Right renal pelvis (tissue), 4 donors: ENCODE measurements around the gene PDCL2. TPM values are rescaled to one million over a fixed set of nuclear protein-coding genes. Genes with fewer than 3 reads are reported as not detected.

Source experiments
- DNase-seq, 4 donors: peaks; one replicate each; pipeline ENCODE4 v3.0.0-alpha.2; 2013; ENCODE audit warnings: low read depth in 4 of 4, low spot score in 3 of 4, missing footprints in 1 of 4
- polyA plus RNA-seq, 4 donors: library from polyadenylated mRNA; unstranded; fragments of 120-200 nt; gene quantifications; one replicate each; pipeline ENCODE4 v1.2.1, GENCODE V29; 2013; ENCODE audit not compliant: insufficient read length in 4 of 4

PDCL2 gene
- polyA plus RNA-seq, 4 donors: not detected

DNA sequence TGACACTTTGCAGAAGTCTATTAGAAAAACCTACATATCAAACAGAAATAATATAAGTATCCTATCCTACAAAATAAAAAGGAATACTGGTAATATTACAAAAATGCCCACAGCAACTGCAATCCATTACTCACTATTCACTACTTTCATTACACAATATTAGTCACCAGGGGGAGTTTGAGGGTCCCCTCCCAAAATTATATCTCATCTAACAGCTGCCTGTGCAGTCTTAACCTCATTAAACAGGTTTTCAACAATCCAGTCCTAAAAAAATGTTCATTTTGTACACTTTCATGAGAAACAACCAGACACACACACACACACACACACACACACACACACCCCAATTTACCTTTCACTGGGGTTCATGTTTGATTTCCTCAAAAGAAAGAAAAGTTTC, 48.2 kb downstream of the PDCL2 start:
- no peak for DNase-seq

DNA sequence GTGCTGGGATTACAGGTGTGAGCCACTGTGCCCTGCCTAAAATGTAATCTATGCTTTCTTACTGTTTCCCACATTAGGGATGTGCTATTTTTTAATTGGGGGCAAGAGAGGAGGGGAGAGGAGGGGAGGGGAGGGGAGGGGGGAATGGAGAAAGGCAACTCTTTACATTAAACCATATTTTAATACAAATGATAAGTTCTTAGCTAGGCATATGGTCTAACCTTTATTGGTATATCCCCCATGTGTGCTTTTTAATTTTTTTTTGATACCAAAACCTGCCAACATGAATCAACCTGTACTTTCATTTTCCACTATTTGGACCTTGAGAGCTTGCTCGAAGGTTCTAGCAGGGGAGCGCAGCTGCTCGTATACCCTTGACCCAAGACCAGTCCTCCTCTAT, 51.8 kb downstream of the PDCL2 start:
- DNase-seq: no peak

DNA sequence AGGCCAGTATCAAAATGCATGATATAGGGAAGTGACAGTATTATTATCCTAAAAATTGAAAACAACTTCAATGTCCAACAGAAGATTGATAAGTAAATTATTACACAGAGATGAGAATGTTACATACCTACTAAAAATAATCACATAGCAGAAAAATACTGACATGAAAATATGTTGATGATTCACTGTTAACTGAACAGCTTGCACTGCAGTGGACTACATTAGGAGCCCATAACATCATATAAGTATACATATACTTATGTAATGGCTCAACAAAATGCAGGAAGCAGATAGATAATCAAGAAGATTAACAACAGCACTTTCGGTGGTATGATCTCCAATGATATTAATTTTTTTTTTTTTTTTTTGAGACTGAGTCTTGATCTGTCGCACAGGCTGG, 52.4 kb downstream of the PDCL2 start:
- DNase-seq: no peak

DNA sequence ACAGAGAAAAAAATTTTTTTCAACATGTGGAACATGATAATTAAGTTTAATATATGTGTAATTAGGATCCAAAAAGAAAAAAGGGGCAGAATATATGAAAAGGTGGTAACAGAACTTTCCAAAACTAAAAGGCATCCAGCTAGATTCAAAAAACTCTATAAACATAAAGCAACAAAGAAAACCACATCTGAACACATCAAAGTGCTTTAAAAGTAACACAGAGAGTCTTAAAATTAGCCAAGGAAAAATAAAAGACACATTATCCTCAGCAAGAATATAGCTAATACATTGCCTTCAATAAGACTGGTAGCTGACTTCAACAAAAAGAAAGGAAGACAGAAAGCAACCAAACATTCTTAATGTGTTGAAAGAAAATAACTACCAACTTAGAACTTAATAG, 53.5 kb downstream of the PDCL2 start:
- no peak for DNase-seq

DNA sequence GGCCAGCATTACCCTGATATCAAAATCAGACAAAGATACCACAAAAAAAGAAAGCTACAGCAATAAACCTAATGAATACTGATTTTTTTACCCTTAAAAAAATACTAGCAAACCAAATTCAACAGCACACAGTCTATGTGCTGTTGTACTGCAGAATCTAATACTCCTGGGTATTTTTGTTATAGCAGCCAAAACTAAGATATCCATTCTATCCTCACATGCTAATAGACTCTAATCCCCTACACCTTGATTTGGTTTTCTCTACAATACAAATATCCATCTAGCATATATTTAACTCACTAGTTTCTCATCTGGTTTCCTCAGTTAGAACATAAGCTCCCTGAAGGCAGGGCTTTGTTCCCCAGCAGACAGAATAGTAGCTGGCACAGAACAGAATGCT, 57.7 kb downstream of the PDCL2 start:
- no peak for DNase-seq

DNA sequence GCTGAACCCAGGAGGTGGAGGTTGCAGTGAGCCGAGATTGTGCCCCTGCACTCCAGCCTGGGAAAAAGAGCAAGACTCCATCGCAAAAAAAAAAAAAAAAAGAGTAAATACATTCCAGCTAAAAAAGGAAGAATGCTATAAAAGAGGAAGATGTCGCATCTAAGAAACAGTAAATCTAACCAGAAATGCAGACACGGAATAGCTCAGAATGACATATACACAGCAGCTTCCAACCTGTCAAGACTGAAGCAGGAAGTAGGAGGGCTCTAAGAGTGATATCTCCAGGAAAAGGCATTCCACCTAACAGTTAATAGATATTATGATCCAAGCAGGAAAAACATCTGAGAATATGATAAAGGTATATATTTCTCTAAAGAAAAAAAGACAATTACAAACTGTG, 61.4 kb downstream of the PDCL2 start:
- DNase-seq: no peak

DNA sequence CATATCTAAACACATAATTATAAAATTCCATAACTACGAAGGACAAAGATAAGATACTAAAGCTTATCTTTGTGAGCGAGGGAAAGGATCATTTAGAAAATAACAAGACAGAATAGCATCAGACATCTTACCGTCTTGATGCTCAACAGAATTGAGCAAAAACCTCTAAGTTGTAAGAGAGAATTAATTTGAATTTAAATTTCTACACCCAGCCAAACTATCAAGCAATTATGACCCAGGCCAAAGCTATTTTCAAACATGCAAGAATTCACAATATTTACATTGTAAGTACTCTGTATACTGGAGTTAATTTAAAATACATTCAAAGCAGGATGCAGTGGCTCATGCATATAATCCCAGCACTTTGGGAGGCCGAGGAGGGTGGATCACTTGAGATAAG, 61.9 kb downstream of the PDCL2 start:
- no peak for DNase-seq

DNA sequence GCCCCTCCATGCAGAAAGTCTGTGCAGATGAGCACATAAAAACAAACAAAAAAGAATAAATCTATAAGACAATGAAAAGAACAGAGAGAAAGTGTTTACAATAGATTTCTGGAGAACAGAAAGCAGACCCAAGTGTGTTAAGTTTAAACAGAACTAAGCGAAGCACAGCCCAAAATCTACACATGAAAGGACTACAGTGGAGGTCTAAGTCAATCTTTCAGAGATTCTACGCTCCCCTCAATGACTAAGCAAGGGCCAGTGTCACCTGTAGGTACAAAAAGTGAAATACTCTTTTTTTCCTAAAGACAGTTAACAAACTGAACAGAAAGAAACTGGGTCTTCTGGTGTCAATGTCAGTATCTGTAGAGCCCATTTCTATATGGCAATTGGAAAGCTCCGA, 63.6 kb downstream of the PDCL2 start:
- no peak for DNase-seq

DNA sequence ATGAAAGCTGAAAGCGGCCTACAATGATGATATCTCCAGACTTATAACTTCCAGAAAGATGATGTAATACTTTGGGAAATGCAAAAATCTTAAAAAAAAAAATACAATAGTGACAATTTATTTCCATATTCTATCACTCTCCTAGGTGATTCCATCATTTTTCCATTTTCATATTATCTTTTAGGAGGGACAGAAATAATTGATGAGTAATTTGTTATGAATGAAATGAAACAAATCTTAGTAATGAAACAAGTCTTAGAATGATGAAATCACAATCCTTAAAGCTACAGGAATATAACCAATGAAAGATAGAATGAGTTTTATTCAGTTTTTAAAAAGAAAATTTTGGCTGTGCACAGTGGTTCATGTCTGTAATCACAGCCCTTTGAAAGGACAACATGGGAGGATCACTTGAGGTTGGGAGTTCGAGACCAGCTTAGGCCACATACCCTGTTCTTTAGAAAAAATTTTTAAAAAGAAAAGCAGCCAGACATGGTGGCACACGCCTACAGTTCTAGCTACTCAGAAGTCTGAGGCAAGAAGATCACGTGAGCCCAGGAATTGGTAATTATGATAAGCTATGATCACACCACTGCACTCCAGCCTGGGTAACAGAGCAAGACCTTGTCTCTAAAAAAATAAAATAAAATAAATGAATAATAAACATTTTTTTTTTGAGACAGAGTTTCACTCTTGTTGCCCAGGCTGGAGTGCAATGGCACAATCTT, 67.0 kb downstream of the PDCL2 start:
- no peak for DNase-seq

DNA sequence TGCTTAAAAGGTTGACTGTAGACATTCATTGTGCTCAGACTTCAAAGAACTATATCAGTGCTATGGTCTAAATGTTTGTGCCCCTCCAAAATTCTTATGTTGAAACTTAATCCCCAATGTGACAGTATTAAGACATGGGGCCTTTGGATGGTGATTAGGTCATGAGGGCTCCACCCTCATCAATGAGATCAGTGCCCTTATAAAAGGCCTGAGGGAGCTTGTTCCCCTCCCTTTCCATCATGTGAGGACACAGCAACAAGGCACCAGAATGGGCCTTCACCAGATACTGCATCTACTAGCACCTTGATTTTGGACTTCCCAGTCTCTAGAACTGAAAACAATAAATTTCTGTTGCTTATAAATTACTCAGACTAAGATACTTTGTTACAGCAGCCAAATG, 73.6 kb downstream of the PDCL2 start:
- no peak for DNase-seq

DNA sequence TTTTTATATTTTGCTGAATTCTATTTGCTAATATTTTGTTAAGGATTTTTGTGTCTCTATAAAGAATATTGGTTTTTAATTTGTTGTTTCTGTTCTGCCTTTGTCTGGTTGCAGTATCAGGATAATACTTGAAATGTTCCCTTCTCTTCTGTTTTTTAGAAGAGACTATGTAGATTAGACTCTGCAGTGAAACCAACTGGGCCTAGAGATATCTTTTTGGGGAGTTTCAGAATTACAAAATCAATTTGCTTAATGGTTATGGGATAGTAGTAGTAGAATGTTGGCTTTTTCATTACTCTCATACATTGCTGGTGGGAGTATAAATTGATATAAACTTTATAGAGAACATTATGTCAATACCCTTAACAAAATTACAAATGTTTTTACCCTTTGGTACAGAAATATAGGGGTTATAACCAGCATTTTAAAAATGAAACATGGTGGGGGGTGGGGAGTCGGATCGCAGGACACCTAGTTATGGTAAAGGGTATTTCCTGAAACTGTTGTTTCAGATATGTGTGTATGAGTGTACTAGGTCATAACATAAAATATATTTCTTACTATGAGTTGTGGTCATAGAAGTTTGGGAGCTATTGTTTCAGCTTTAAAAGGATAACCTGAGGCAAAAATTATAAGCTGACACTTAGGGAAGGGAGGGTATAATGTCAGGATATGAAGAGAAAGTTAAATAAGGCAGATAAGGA, 74.4 kb downstream of the PDCL2 start:
- DNase-seq: no peak

DNA sequence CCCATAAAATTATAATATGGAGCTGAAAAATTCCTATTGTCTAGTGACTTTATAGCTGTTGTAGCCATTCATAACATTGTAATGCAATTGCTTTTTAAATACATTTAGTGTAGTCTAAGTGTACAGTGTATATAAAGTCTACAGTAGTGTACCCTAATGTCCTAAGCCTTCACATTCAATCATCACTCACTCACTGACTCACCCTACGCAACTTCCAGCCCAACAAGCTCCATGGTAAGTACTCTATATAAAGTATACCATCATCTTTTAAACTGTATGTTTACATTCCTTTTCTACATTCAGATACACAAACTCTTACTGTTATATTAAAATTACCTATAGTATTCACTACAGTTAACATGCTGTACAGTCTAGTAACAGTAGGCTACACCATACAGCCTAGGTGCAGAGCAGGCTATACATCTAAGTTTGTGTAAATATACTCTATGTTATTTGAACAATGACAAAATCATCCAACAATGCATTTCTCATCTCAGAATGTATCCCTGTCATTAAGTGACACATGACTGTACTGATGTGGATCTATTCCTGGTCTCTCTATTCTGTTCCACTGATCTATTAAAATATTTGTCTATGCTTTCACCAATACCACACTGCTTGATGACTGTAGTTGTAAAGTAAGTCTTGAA, 79.0 kb downstream of the PDCL2 start:
- no peak for DNase-seq

DNA sequence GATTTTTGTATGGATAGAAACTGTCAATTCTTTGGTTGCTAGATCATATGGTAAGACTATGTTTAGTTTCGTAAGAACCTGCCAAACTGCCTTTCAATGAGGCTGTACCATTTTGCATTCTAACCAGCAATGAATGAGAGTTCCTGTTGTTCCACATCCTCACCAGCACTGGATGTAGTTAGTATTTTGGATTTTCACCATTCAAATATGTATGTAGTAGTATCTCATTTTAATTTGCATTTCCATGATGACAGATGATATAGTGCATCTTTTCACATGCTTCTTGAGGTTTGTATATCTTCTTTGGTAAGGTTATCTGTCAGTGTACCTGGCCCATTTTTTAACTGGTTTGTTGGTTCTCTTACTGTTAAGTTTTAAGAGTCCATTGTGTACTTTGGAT, 80.0 kb downstream of the PDCL2 start:
- DNase-seq: no peak

DNA sequence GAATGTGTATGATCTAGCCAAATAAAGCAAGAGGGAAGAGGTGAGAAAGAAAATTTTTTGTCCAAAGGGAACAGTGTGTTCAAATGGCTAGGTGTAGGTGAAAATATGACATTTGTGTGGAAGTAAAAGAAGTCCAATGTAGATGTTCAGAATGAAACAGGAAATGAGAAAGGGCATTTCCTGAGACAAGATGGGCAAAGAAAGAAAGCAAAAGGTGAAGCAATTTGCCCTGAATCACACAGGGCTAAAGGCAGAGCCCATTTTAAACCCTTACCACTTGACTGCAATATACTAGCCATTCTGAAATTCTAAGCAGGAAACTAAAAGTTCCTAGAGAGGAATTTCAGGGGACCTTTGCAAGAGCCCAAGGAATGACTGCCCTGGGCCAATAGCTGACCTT, 81.4 kb downstream of the PDCL2 start:
- DNase-seq: no peak

DNA sequence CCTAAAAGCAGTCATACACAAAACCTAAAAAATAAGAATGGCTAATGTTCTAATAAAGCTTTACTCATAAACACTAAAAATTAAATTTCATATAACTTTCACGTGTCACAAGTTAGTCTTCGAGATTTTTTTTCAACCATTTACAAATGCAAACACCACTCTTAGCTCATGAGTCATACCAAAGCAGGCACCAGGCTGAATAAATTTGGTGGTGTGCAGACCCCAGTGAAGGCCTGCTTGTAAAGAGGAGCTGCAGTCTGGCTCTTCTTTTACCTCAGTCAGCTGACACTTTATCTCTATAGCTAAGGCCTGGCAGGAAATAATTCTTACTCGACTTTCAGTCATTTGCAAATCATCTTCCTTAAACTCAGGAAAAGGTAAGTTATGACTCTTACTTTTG, 82.8 kb downstream of the PDCL2 start:
- no peak for DNase-seq

DNA sequence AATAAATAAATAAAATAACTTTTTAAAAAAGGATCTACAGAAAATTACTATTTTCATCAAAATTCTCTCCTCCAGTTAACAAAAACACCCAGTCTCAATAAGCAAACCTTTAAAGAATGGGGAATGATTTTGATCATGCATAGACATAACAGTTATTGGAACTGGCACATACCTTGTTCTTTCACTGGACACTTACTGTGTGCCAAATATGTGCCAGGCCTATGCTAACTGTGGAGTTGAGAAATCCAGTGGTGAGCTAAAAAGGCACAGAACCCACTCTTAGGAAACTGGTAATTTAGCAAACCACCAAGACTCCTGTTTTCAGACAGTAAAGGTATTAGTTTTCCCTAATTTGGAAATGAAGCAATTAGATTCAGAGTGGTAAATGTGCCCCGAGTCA, 84.4 kb downstream of the PDCL2 start:
- DNase-seq: no peak

Other genes starting within 250 kb of the PDCL2 start
- 10 to 100 TPM; 17.4 to 23.7 (median 20.7) TPM for gene SRD5A3, start 246.0 kb downstream of the PDCL2 start, polyA plus RNA-seq
- gene TMEM165, start 196.3 kb downstream of the PDCL2 start, polyA plus RNA-seq: 10 to 100 TPM; 76.3 to 95.2 (median 88.0) TPM
- 10 to 100 TPM; 17.6 to 24.7 (median 21.6) TPM for gene CLOCK, start 45.3 kb downstream of the PDCL2 start, polyA plus RNA-seq
- gene NMU, start 44.1 kb upstream of the PDCL2 start, polyA plus RNA-seq: 10 to 100 TPM in 3 of 4 donors, 1 to 10 TPM in 1; 8.1 to 12.5 (median 11.2) TPM
- gene EXOC1L, start 227.5 kb upstream of the PDCL2 start, polyA plus RNA-seq: under 1 TPM in 1 of 4 donors, not detected in 3; 0.09 TPM